Measurements from ENCODE around the gene FRMD5.

FRMD5 gene

GRCh38 chr15:44195151-44195740 is at the start of gene FRMD5:
Gene FRMD5 (minus strand): TSS chr15:44195271.
- no peak within 1 kb of the TSS for H3K9ac ChIP-seq (ENCODE audit: low read depth, low read length)
- no peaks in the 10 kb centered on the region for H3K79me2 ChIP-seq (ENCODE audit: insufficient read depth, low read length)
- no peaks in the 10 kb centered on the region for H3K36me3 ChIP-seq (ENCODE audit: insufficient read depth, low read length)
- H3K27me3 ChIP-seq (ENCODE audit: insufficient read depth, low read length, poor library complexity), result peaks cover 9% of the 10 kb centered on the region
- DNase-seq (no peak), ATAC-seq (ENCODE audit: insufficient read depth, low read depth) (no peak; the same call in 2 of the 3 replicates)
- H3K4me3 ChIP-seq (ENCODE audit: low read depth in 1 of 2, low read length in 2 of 2), result no peak within 1 kb of the TSS
- H3K4me2 ChIP-seq (ENCODE audit: insufficient read depth, low read length), result no peak within 1 kb of the TSS
- H3K4me1 ChIP-seq (ENCODE audit: insufficient read depth, low read length), result no peaks in the 10 kb centered on the region
- H3K27ac ChIP-seq (ENCODE audit: low read length), result no peak within 1 kb of the TSS
- H2AFZ ChIP-seq (ENCODE audit: low read depth, low read length), result no peak within 1 kb of the TSS
- TF ChIP-seq EZH2 (IDR thresholded peaks at IDR 0.05; ENCODE audit: borderline replicate concordance, low read depth, low read length, severe bottlenecking) (no peak), CTCF (IDR thresholded peaks at IDR 0.05; ENCODE audit: borderline replicate concordance, extremely low read depth, low read length, poor library complexity, severe bottlenecking) (no peak)
- H3K9me3 ChIP-seq (ENCODE audit: insufficient read depth, low read length, severe bottlenecking), result no peaks in the 10 kb centered on the region
- H4K20me1 ChIP-seq (ENCODE audit: insufficient read depth, low read length), result no peaks in the 10 kb centered on the region

DNA sequence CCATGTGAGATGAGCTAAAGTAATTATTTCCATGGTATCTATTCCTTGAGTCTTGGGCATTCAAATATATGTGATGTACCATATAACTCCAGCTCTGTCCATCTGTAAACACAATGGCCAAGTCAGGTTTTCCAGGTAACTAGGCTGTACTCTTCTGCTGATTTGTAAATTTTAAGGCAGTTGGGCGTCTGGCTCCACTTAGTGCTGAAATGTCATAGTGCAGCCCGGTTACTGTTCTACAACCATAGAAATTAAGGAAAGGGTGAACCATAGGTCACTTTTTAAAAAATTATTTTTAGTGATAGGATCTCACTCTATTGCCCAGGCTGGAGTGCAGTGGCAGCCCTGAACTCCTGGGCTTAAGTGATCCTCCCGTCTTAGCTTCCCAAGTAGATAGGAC is 48.8 kb upstream of the FRMD5 start:
- no peak overlapping the region for H3K27ac ChIP-seq (ENCODE audit: low read length)
- H3K4me3 ChIP-seq (ENCODE audit: low read depth in 1 of 2, low read length in 2 of 2), result no peak overlapping the region
- TF ChIP-seq EZH2 (IDR thresholded peaks at IDR 0.05; ENCODE audit: borderline replicate concordance, low read depth, low read length, severe bottlenecking) (no peak), CTCF (IDR thresholded peaks at IDR 0.05; ENCODE audit: borderline replicate concordance, extremely low read depth, low read length, poor library complexity, severe bottlenecking) (no peak)
- H2AFZ ChIP-seq (ENCODE audit: low read depth, low read length), result no peak overlapping the region
- H3K36me3 ChIP-seq (ENCODE audit: insufficient read depth, low read length), result no peaks in the 10 kb centered on the region
- H3K9me3 ChIP-seq (ENCODE audit: insufficient read depth, low read length, severe bottlenecking), result no peaks in the 10 kb centered on the region
- H3K79me2 ChIP-seq (ENCODE audit: insufficient read depth, low read length), result no peaks in the 10 kb centered on the region
- no peak overlapping the region for H3K4me2 ChIP-seq (ENCODE audit: insufficient read depth, low read length)
- no peaks in the 10 kb centered on the region for H3K4me1 ChIP-seq (ENCODE audit: insufficient read depth, low read length)
- no peaks in the 10 kb centered on the region for H4K20me1 ChIP-seq (ENCODE audit: insufficient read depth, low read length)
- DNase-seq (no peak), ATAC-seq (ENCODE audit: insufficient read depth, low read depth) (no peak)
- no peak overlapping the region for H3K9ac ChIP-seq (ENCODE audit: low read depth, low read length)
- no peaks in the 10 kb centered on the region for H3K27me3 ChIP-seq (ENCODE audit: insufficient read depth, low read length, poor library complexity)

DNA sequence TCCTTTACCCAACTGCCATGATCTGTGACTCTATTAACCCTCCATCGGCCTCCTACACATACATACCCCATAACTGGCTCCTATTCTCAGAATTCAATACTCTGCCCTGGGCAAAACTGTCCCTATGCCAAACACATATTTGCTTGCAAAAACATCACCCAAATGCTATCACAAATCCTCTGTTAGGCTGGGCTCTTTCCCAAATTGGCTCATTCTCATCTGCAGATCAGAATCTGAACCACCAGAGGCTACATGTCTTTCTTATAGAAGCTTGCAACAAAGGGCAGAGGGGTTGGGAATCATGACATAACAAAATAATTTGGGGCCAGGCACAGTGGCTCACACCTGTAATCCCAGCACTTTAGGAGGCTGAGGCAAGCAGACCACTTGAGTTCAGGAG is 48.1 kb upstream of the FRMD5 start:
- TF ChIP-seq CTCF (IDR thresholded peaks at IDR 0.05; ENCODE audit: borderline replicate concordance, extremely low read depth, low read length, poor library complexity, severe bottlenecking) (no peak), EZH2 (IDR thresholded peaks at IDR 0.05; ENCODE audit: borderline replicate concordance, low read depth, low read length, severe bottlenecking) (no peak)
- H3K4me1 ChIP-seq (ENCODE audit: insufficient read depth, low read length), result no peaks in the 10 kb centered on the region

More for the DNA sequence above, 48.1 kb upstream of the FRMD5 start:
- H3K4me3 ChIP-seq (ENCODE audit: low read depth in 1 of 2, low read length in 2 of 2), result no peak overlapping the region
- H3K36me3 ChIP-seq (ENCODE audit: insufficient read depth, low read length), result no peaks in the 10 kb centered on the region
- no peaks in the 10 kb centered on the region for H3K79me2 ChIP-seq (ENCODE audit: insufficient read depth, low read length)
- no peak overlapping the region for H3K27ac ChIP-seq (ENCODE audit: low read length)
- H3K9ac ChIP-seq (ENCODE audit: low read depth, low read length), result no peak overlapping the region
- H4K20me1 ChIP-seq (ENCODE audit: insufficient read depth, low read length), result no peaks in the 10 kb centered on the region
- no peaks in the 10 kb centered on the region for H3K27me3 ChIP-seq (ENCODE audit: insufficient read depth, low read length, poor library complexity)
- no peak for ATAC-seq (ENCODE audit: insufficient read depth, low read depth)
- no peaks in the 10 kb centered on the region for H3K9me3 ChIP-seq (ENCODE audit: insufficient read depth, low read length, severe bottlenecking)
- H2AFZ ChIP-seq (ENCODE audit: low read depth, low read length), result no peak overlapping the region
- H3K4me2 ChIP-seq (ENCODE audit: insufficient read depth, low read length), result no peak overlapping the region
- no peak for DNase-seq
